Stimulated activated CD8-positive, alpha-beta memory T cell treated with anti-CD3 and anti-CD28 coated beads, Interleukin-2, amount 100 ng/mL, for 1 hour (primary cell): Measurements from ENCODE around the gene CUL3.
A peak's percentile ranks its signal among the peaks of the same experiment; 100 is the strongest.
"Not testable (repeated sequence)": the region's sequence is repeated elsewhere in the genome, so short reads cannot be mapped to it uniquely, and the experiment has no call there.

ENCODE experiments used
- DNase-seq, 2 donors: peaks; one replicate each; pipeline ENCODE4 v3.0.0-alpha.2; 2020; ENCODE audit warnings: low read depth in 2 of 2

The CUL3 gene

GRCh38 chr2:224585211-224586088, at the start of gene CUL3:
Gene CUL3 (minus strand): TSS chr2:224585363. CDS start chr2:224585009, 354 bp downstream.
- DNase-seq: peak; percentile 99 to 100

- DNase-seq: no peak
These were observed 45.7 kb upstream of the CUL3 start for GRCh38 chr2:224630659-224631550.

- DNase-seq: no peak
These were observed 43.3 kb upstream of the CUL3 start for GRCh38 chr2:224628416-224628815.

DNA sequence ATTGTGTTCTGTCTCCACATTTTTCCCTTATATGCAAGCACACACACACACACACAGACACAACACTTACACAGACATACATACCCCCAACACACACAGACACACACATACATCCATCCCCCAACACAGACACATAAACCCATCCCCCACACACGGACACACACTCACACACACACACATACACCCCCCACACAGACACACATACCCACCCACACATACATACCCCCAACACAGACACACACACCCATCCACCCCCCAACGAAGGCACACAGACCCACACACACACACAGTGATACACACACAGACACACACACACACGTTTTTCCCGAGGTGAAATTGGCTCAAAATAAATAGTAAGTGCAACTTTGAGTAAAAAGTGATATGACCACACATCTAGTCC, 41.6 kb upstream of the CUL3 start:
- no peak for DNase-seq

- no peak for DNase-seq
These were observed 28.6 kb upstream of the CUL3 start for GRCh38 chr2:224613543-224614286.

- DNase-seq: no peak
These were observed 27.4 kb upstream of the CUL3 start for GRCh38 chr2:224612578-224612977.

DNA sequence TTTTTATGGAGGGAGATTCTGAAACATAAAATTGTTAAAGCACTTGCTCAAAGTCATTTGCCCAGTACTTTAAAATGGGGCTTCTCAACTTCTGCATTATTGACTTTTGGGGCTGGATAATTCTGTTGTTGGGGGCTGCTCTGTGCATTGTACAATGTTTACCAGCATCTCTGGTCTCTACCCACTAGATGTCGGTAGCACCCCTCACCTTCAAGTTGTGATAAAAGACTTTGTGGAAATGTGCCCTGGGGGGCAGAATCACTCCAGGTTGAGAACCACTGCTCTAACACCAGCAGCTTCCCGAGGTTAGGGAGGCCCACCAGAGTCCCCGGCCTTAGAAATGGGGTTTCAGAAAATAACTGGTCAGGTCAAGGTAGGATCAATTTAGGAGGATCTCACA, 26.8 kb upstream of the CUL3 start:
- no peak for DNase-seq

- no peak for DNase-seq
These were observed 22.9 kb upstream of the CUL3 start for GRCh38 chr2:224608104-224608503.

- not testable (repeated sequence) for DNase-seq
These were observed 18.8 kb upstream of the CUL3 start for GRCh38 chr2:224603746-224604500.

DNA sequence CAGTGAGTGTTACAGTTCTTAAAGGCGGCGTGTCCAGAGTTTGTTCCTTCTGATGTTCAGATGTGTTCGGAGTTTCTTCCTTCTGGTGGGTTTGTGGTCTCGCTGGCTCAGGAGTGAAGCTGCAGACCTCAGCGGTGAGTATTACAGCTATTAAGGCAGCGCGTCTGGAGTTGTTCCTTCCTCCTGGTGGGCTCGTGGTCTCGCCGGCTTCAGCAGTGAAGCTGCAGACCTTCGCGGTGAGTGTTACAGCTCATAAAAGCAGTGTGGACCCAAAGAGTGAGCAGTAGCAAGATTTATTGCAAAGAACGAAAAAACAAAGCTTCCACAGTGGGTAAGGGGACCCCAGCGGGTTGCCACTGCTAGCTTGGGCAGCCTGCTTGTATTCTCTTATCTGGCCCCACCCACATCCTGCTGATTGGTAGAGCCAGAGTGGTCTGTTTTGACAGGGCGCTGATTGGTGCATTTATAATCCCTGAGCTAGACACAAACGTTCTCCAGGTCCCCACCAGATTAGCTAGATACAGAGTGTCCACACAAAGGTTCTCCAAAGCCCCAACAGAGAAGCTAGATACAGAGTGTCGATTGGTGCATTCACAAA, 17.7 kb upstream of the CUL3 start:
- not testable (repeated sequence) for DNase-seq

DNA sequence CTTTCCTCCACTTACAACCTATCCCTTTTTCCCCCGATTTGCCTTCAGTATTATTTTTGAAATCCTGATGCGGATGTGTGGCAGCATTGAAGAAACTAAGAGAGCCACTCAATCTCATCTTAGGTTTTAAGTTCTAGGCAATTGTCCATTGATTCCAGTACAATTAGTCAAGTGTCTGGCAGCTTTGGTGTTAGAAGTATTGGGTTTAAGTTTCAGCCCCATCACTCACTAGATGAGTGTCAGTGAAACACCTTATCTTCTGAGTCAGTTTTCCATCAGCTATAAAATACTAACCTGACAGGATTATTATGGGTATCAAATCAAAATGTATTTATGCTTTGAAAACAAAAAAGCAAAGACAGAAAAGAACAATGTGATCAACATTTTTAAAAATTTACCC, 16.8 kb upstream of the CUL3 start:
- no peak for DNase-seq

DNA sequence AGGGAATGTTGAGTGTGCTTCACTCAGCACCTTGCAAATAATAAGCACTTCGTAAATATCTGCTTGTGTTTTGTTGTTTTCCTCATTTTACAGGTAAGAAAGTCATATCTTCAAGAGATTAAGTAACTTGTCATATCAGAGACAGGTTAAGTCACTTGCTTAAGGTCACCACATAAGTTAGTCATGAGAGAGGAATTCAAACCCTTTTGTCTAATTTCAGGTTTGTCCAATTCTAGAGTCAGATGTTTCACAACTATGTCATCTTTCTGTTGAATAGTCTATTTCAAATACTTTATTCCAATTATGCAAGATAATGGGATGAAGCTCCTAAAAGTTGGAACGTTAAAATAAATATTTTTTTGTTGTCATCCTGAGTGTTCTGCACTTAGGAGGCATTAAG, 13.5 kb upstream of the CUL3 start:
- DNase-seq: no peak

DNA sequence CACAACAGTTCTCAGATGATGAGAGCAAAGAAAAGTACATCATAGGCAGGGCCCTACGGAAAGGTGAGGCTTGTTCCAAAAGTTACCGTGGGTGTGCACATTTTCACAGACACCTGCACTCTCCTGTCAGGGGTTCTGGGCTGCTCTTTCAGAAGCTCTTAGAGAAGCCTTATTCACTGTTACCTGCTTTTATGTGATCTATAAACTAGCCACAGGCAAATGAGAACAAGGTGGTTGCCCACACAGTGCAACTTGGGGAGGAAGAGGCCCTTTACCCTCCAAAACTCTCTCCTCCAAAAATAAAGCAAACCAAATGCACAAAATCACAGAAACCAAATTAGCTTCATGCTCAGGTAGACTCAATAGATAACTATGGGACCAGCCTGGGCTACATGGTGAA, 11.1 kb upstream of the CUL3 start:
- no peak for DNase-seq

- no peak for DNase-seq
These were observed 10.4 kb upstream of the CUL3 start for GRCh38 chr2:224595518-224595917.

DNA sequence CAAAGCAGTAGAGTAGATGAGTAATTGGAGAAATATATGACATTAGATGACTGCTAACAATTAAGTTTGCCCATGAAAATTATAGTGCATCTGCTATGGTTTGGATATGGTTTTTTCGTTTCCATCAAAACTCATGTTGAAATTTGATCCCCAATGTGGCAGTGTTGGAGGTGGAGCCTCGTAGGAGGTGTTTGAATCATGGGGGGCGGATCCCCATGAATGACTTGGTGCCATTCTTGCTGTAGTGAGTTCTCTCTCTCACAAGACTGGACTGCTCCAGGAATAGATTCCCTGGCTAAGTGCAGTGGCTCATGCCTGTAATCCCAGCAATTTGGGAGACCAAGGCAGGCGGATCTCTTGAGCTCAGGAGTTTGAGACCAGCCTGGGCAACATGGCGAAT, 9.7 kb upstream of the CUL3 start:
- DNase-seq: no peak

GRCh38 chr2:224591220-224591619, 6.1 kb upstream of the CUL3 start:
- DNase-seq: no peak

DNA sequence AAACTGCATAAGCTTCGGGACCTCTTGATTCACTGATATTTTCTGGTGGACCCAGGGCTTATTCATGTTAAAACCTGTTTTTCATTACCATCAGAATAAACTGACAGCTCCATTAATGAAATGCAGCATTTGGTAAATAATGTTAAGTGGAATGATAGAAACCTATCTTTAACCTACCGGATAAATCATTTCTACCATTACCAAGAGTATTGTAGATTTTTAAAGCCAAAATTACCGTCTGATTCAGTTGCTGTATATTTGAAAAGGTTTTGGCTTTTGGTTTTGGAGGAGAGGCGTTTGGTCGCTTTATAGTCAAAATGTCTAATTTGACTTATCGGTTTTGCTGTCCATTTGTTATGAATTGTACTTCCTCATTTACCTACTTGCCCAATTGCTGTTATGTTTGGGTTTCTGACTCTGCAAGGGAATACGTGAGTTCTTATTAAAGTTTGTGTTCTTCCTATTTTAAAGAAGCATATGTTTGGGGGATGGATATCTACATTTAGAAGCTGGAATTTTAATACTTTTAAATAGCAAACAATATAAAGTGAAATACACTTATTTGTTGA, 1.0 kb upstream of the CUL3 start:
- no peak for DNase-seq

GRCh38 chr2:224584785-224585210, 365 bp downstream of the CUL3 start:
- peak; percentile 24 to 33 for DNase-seq

DNA sequence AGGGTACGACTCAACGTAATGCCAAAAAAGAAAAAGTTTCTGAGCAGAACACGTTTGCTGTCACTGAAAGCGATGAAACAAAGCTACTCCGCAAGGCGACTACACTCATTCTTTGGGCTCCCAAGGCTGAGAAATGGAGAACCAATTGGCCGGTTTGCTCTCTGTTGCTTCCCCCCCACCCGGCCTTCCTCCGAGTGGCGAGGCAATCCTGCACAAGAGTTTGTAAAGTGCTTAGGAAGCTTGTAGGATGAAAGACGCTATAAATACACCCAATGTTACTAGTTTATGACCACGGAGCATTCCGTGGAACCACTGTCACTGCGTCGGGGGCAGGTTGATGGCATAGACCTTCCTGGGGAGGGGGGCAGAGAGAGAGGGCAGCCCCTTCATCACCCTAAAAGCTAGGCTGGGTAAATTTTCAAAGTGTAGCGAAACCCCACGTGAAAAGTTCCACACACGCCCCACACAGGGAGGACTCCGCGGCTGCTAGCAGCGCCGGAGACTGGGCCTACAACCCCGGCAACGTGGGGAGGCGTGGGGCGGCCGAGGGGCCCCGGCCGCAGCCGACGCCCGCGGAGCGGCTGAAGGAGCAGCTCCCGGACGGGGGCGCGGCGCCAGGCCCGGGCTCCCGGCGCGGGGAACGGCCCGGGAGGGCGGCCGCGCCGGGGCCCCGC, 915 bp downstream of the CUL3 start:
- no peak for DNase-seq

- DNase-seq: not testable (repeated sequence)
These were observed 2.1 kb downstream of the CUL3 start for GRCh38 chr2:224583033-224583432.
